Omental fat pad (tissue), 4 donors: Measurements from ENCODE around the gene ZNF451. TPM values are rescaled to one million over a fixed set of nuclear protein-coding genes. Genes with fewer than 3 reads are reported as not detected.

Experiments
- ATAC-seq: fragments of 150-250 bp; one replicate; pipeline ENCODE4 v1.9.1; 2016; ENCODE audit warnings: mild to moderate bottlenecking, moderate library complexity; ENCODE audit not compliant: low FRiP score
- DNase-seq: peaks from one replicate; pipeline ENCODE4 v3.0.0-alpha.2; 2019; ENCODE audit warnings: low spot score
- CTCF ChIP-seq, 3 donors: fragments of 450-650 bp; IDR thresholded peaks; one replicate each; pipeline ENCODE4 v1.5.1; 2016 to 2017; ENCODE audit warnings: antibody characterized with exemption in 3 of 3, mild to moderate bottlenecking in 3 of 3, moderate library complexity in 2 of 3
- total RNA-seq, 4 donors: library from RNA; depleted of rRNA; stranded (reverse); fragments of >200 nt; gene quantifications; one replicate each; pipeline ENCODE4 v1.1.0, GENCODE V29; 2016

Gene ZNF451
- total RNA-seq, 4 donors from 2014 or later: 41.4 to 66.8 (median 57.0) TPM

GRCh38 chr6:57158658-57159057, 68.7 kb downstream of the ZNF451 start:
- TF ChIP-seq CTCF (IDR thresholded peaks at IDR 0.05): no peak
- ATAC-seq: no peak
- DNase-seq: no peak

- TF ChIP-seq CTCF (IDR thresholded peaks at IDR 0.05): no peak
- ATAC-seq: no peak
- DNase-seq: no peak
These were observed 69.1 kb downstream of the ZNF451 start for GRCh38 chr6:57159127-57159526.

GRCh38 chr6:57162028-57162427, 72.0 kb downstream of the ZNF451 start:
- TF ChIP-seq CTCF (IDR thresholded peaks at IDR 0.05): no peak
- ATAC-seq (no peak), DNase-seq (no peak)

GRCh38 chr6:57162516-57162915, 72.5 kb downstream of the ZNF451 start:
- TF ChIP-seq CTCF (IDR thresholded peaks at IDR 0.05): no peak
- ATAC-seq: no peak
- no peak for DNase-seq

GRCh38 chr6:57163956-57164355, 74.0 kb downstream of the ZNF451 start:
- DNase-seq: no peak
- no peak for TF ChIP-seq CTCF (IDR thresholded peaks at IDR 0.05)
- no peak for ATAC-seq

- no peak for ATAC-seq
These were observed 75.1 kb downstream of the ZNF451 start for GRCh38 chr6:57165080-57165479.

More at GRCh38 chr6:57165080-57165479, 75.1 kb downstream of the ZNF451 start:
- no peak for TF ChIP-seq CTCF (IDR thresholded peaks at IDR 0.05)
- no peak for DNase-seq
